GM12878 (cell line): ENCODE data around the gene CALML4. TPM values are rescaled to one million over a fixed set of nuclear protein-coding genes. Genes with fewer than 3 reads are reported as not detected.
A peak's percentile ranks its signal among the peaks of the same experiment; 100 is the strongest.

Source experiments
- ATAC-seq: fragments of 200-7000 bp; cut with Tn5 transposase; 3 replicates; pipeline ENCODE4 v1.9.1; 2020; ENCODE audit warnings: mild to moderate bottlenecking, moderate library complexity
- BruUV-seq: library from RNA; stranded (reverse); fragments of 400-500 nt; replicated peaks from 2 replicates; lab custom pipeline; 2021; lab: Mats Ljungman, UMichigan
- CTCF ChIA-PET: fragments of 300-600 bp; sonication (Branson Sonifier 250); formaldehyde crosslinking; extraction: SDS; loops from one replicate; lab custom pipeline; 2021; ENCODE audit warnings: inconsistent platforms; lab: Yijun Ruan, JAX
- POLR2A ChIA-PET: fragments of 350-600 bp; formaldehyde crosslinking; extraction: SDS; loops from one replicate; lab custom pipeline; 2021; ENCODE audit warnings: inconsistent platforms; lab: Charles Lee
- RAD21 ChIA-PET: fragments of 300-600 bp; sonication (Branson Sonifier 250); formaldehyde crosslinking; loops from one replicate; lab custom pipeline; 2023; ENCODE audit warnings: antibody characterized with exemption; ENCODE audit not compliant: unreplicated experiment; lab: Charles Lee
- SMC1A ChIA-PET: fragments of 300-600 bp; sonication (Branson Sonifier 250); formaldehyde crosslinking; loops from one replicate; lab custom pipeline; 2023; ENCODE audit not compliant: unreplicated experiment, uncharacterized antibody; lab: Charles Lee
- DNase-seq: peaks from one replicate; pipeline ENCODE4 v3.0.0-alpha.2; 2011; ENCODE audit warnings: low read depth, low spot score
- FAIRE-seq: peaks from 3 replicates; lab custom pipeline; 2011; peaks lifted over from hg19 to GRCh38; lab: Jason Lieb, UNC
- H2AFZ ChIP-seq: 2 replicates; pipeline ENCODE4 v1.6.0; 2011; ENCODE audit warnings: low read depth, low read length, control low read depth; ENCODE audit not compliant: control insufficient read depth
- H3K27ac ChIP-seq: 2 replicates; pipeline ENCODE4 v1.5.1; 2011; ENCODE audit warnings: control low read depth; ENCODE audit not compliant: control insufficient read depth, insufficient read depth
- H3K27me3 ChIP-seq, 2 experiments: replicated peaks in 1 of 2; 2 replicates each; pipeline versions ENCODE4 v1.6.0 to v1.6.1; 2011; ENCODE audit warnings: low read length in 1 of 2; ENCODE audit not compliant: control insufficient read depth in 2 of 2, insufficient read depth in 2 of 2
- H3K36me3 ChIP-seq, 2 experiments: 2 replicates each; pipeline ENCODE4 v1.5.1; 2011; ENCODE audit warnings: low read length in 1 of 2; ENCODE audit not compliant: control insufficient read depth in 2 of 2, insufficient read depth in 2 of 2
- H3K4me1 ChIP-seq: 2 replicates; pipeline ENCODE4 v1.6.1; 2011; ENCODE audit warnings: mild to moderate bottlenecking, low read length, moderate library complexity, mixed read lengths; ENCODE audit not compliant: control insufficient read depth, insufficient read depth
- H3K4me2 ChIP-seq: 2 replicates; pipeline ENCODE4 v1.6.0; 2011; ENCODE audit warnings: control low read depth; ENCODE audit not compliant: control insufficient read depth, insufficient read depth
- H3K4me3 ChIP-seq: fragments of 200-600 bp; sonication (generic); 2 replicates; pipeline ENCODE4 v1.5.1; 2016
- H3K79me2 ChIP-seq: 2 replicates; pipeline ENCODE4 v1.6.0; 2011; ENCODE audit warnings: low read length; ENCODE audit not compliant: control insufficient read depth, insufficient read depth
- H3K9ac ChIP-seq: 2 replicates; pipeline ENCODE4 v1.8.0; 2011; ENCODE audit warnings: low read length, control low read depth, mixed read lengths; ENCODE audit not compliant: control insufficient read depth, insufficient read depth
- H3K9me3 ChIP-seq: replicated peaks from 3 replicates; pipeline ENCODE4 v1.5.1; 2011; ENCODE audit warnings: mild to moderate bottlenecking, low read length; ENCODE audit not compliant: control insufficient read depth, insufficient read depth
- H4K20me1 ChIP-seq: 2 replicates; pipeline ENCODE4 v1.6.0; 2011; ENCODE audit not compliant: control insufficient read depth, insufficient read depth
- BCL11A ChIP-seq: IDR thresholded peaks from 2 replicates; pipeline ENCODE4 v1.6.1; 2011; ENCODE audit warnings: low read depth, low read length
- CREB1 ChIP-seq: IDR thresholded peaks from 2 replicates; pipeline ENCODE4 v1.6.1; 2012; ENCODE audit warnings: low read depth, mild to moderate bottlenecking, inconsistent platforms
- CREM ChIP-seq: IDR thresholded peaks from 2 replicates; pipeline ENCODE4 v1.6.1; 2014; ENCODE audit warnings: antibody characterized with exemption, low read depth
- EP300 ChIP-seq, 2 experiments: fragments of 150-350 bp in 1 of 2; IDR thresholded peaks; 2 replicates each; pipeline ENCODE4 v1.6.1; 2011 to 2012; ENCODE audit warnings: low read depth in 2 of 2, low read length in 2 of 2, borderline replicate concordance in 1 of 2, improper control_type of control experiment in 1 of 2, inconsistent platforms in 1 of 2; ENCODE audit not compliant: control insufficient read depth in 1 of 2
- LARP7 ChIP-seq: fragments of 450-650 bp; IDR thresholded peaks from 2 replicates; pipeline ENCODE4 v1.6.1; 2017; ENCODE audit warnings: mild to moderate bottlenecking
- MTA3 ChIP-seq: IDR thresholded peaks from 2 replicates; pipeline ENCODE4 v1.6.1; 2012; ENCODE audit warnings: low read length, inconsistent platforms, borderline replicate concordance
- NFYB ChIP-seq: IDR thresholded peaks from 2 replicates; pipeline ENCODE4 v1.6.1; 2011; ENCODE audit warnings: low read depth, mild to moderate bottlenecking, low read length, improper control_type of control experiment, moderate library complexity; ENCODE audit not compliant: insufficient read depth
- POLR2A ChIP-seq: IDR thresholded peaks from 2 replicates; pipeline ENCODE4 v1.6.1; 2011; ENCODE audit warnings: low read depth, mild to moderate bottlenecking, low read length
- RBBP5 ChIP-seq: fragments of 200-600 bp; sonication (generic); conservative IDR thresholded peaks from 2 replicates; pipeline ENCODE4 v1.6.1; 2016
- RUNX3 ChIP-seq: IDR thresholded peaks from 2 replicates; pipeline ENCODE4 v1.6.1; 2012; ENCODE audit warnings: low read length, inconsistent platforms
- WGBS: methylation state at CpG from one replicate; pipeline ENCODE4 v1.1.6; 2016; ENCODE audit warnings: low lambda C conversion rate; ENCODE audit not compliant: insufficient replicate concordance, insufficient coverage; ENCODE audit errors: missing lambda C conversion rate; 5-methylcytosine and 5-hydroxymethylcytosine counted together
- in situ Hi-C: fragments of 300-500 bp; cut with MboI; formaldehyde crosslinking; loops from 9 replicates; pipeline ENCODE4 v1.14.3; 2018; ENCODE audit warnings: mixed read lengths
- intact Hi-C: fragments of 100-400 bp; cut with micrococcal nuclease; formaldehyde crosslinking; loops from one replicate; pipeline ENCODE4 v1.14.2; 2022; ENCODE audit not compliant: unreplicated experiment
- polyA plus RNA-seq, 11 experiments: library from polyadenylated mRNA; depleted of rRNA in 4 of 11; unstranded in 6 of 11; stranded (reverse) in 5 of 11; fragments of >200 nt; fragmentation: Nextera tagmentation in 4 of 11; fragmentation: Illumina TruSeq in 1 of 11; extraction: Ambion mirVana in 4 of 11; extraction: Trizol in 1 of 11; gene quantifications; 1 replicate in 1 of 11; 2 replicates in 10 of 11; pipeline versions ENCODE4 v1.2.1 to v1.2.3, GENCODE V29; 2011 to 2016; ENCODE audit warnings: inconsistent platforms in 2 of 11, missing spikeins in 2 of 11, low read depth in 1 of 11
- total RNA-seq, 4 experiments: library from RNA; depleted of rRNA in 3 of 4; stranded (reverse); fragments of >200 nt in 3 of 4; fragmentation: Illumina TruSeq in 1 of 4; extraction: Trizol in 1 of 4; gene quantifications; 2 replicates each; pipeline versions ENCODE4 v1.2.1 to v1.2.3, GENCODE V29; 2013 to 2021
- TF ChIP-seq, protein P1 (sequence below): fragments of 450-650 bp; conservative IDR thresholded peaks from 2 replicates; pipeline ENCODE4 v1.6.1; 2017; ENCODE audit warnings: mild to moderate bottlenecking, moderate library complexity
- TF ChIP-seq, protein P2 (sequence below): fragments of 450-650 bp; IDR thresholded peaks from 2 replicates; pipeline ENCODE4 v1.6.1; 2018; ENCODE audit warnings: mild to moderate bottlenecking, low read depth, moderate library complexity; ENCODE audit not compliant: partially characterized antibody

CALML4 gene
- total and polyA plus RNA-seq, 10 of the 15 experiments (the other 5 are each of a cell fraction or from before 2014, with no cell fraction given): 1.7 to 15.9 (median 5.1) TPM

DNA sequence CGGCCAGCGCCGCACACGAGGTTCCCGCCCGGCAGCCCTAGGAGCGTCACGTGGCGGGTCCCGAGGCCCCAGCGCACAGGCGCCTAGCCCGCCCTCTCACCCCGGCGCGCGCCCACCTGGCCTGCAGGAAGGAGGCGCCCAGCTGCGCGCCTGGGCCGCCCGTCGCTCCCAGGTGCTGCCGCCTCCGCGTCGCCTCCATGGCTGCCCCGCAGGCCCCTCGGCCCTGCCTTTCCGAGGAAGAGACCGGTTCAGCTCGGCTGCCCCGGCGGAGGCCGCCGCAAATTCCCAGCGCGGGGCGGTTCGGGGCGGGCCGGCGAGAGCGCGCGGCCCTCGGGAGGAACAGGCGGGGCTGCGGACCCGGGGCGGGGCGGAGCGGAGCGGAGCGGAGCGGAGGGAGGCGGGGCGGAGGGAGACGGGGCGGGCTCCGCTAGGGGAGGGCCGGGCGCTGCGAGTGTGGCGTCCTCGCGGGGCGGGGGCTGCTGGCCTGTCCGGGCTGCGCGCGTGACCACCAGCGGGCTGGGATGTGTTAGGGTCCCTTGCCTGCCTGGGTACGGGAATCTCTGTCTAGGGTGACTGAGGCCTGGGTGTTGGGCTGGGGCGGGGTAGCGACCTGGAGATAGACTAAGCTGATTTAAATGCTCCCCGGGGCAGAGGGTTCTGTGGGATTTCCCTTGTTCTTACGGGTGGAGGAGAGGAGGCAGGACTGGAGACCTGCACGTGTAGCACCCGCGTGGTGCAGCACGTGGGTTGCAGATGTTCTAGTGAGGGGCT, 24.4 kb upstream of the CALML4 start, which contains the start of gene CLN6 (continued):
- TF ChIP-seq LARP7: peak; percentile 98

DNA sequence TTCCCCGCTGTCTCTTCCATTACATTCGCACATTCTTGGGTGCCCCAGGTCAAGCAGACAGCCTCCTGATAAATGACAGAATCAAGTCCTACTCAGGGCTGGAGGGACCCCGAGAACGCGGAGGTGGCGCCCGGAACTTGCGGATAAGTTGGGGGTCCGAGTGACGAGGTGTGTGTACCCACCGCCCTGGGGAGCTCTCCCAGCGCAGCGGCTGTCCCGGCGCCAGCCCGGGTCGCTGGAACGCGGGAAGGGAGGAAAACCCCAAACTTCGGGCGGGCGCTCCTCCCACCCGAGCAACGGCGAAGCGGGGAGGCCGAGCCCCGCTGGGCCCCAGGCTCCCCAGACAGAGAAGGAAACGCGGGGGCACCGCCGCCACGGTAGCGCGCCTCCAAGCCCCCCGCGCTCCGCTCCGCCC, 23.8 kb upstream of the CALML4 start:
- Histone ChIP-seq H3K4me3 (peak overlapping the region; percentile 99), H3K27ac (peak overlapping the region; percentile 90), H3K4me1 (peaks cover 43% of the 10 kb centered on the region), H3K27me3 (no peaks in the 10 kb centered on the region), H4K20me1 (no peaks in the 10 kb centered on the region), H3K36me3 (no peaks in the 10 kb centered on the region), H2AFZ (peak overlapping the region; percentile 94), H3K4me2 (peak overlapping the region; percentile 84), H3K9me3 (no peaks in the 10 kb centered on the region), H3K79me2 (peaks cover 52% of the 10 kb centered on the region), H3K9ac (peak overlapping the region; percentile 90)
- in situ Hi-C loops: no loop called here
- ChIA-PET RAD21 (interaction anchor here (1.0 to 2.6 kb wide), 2 partner anchors 174 to 366 kb away, joined by 5 to 13 read pairs; no protein-coding TSS in a partner anchor), SMC1A (interaction anchor here (1.1 to 2.2 kb wide), 2 partner anchors 22 to 32 kb away, joined by 3 to 8 read pairs; no protein-coding TSS in a partner anchor), POLR2A (interaction anchor here (0.9 to 2.2 kb wide), 2 partner anchors 48 to 375 kb away, joined by 3 to 8 read pairs; partner anchors contain the start of gene FEM1B), CTCF (interaction anchor here (0.8 to 3.2 kb wide), 4 partner anchors 24 to 394 kb away, joined by 4 to 13 read pairs (median 6); partner anchors contain the start of gene FEM1B)
- TF ChIP-seq CREM: no peak
- no peak for TF ChIP-seq RBBP5
- TF ChIP-seq, protein P1, sequence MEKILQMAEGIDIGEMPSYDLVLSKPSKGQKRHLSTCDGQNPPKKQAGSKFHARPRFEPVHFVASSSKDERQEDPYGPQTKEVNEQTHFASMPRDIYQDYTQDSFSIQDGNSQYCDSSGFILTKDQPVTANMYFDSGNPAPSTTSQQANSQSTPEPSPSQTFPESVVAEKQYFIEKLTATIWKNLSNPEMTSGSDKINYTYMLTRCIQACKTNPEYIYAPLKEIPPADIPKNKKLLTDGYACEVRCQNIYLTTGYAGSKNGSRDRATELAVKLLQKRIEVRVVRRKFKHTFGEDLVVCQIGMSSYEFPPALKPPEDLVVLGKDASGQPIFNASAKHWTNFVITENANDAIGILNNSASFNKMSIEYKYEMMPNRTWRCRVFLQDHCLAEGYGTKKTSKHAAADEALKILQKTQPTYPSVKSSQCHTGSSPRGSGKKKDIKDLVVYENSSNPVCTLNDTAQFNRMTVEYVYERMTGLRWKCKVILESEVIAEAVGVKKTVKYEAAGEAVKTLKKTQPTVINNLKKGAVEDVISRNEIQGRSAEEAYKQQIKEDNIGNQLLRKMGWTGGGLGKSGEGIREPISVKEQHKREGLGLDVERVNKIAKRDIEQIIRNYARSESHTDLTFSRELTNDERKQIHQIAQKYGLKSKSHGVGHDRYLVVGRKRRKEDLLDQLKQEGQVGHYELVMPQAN: peak; percentile 93; the same call in 1 of the 2 replicates
- no peak for TF ChIP-seq MTA3
- TF ChIP-seq RUNX3: 0 out of 2 replicates have a peak, but pooled peaks have one; percentile 10
- TF ChIP-seq, protein P2, sequence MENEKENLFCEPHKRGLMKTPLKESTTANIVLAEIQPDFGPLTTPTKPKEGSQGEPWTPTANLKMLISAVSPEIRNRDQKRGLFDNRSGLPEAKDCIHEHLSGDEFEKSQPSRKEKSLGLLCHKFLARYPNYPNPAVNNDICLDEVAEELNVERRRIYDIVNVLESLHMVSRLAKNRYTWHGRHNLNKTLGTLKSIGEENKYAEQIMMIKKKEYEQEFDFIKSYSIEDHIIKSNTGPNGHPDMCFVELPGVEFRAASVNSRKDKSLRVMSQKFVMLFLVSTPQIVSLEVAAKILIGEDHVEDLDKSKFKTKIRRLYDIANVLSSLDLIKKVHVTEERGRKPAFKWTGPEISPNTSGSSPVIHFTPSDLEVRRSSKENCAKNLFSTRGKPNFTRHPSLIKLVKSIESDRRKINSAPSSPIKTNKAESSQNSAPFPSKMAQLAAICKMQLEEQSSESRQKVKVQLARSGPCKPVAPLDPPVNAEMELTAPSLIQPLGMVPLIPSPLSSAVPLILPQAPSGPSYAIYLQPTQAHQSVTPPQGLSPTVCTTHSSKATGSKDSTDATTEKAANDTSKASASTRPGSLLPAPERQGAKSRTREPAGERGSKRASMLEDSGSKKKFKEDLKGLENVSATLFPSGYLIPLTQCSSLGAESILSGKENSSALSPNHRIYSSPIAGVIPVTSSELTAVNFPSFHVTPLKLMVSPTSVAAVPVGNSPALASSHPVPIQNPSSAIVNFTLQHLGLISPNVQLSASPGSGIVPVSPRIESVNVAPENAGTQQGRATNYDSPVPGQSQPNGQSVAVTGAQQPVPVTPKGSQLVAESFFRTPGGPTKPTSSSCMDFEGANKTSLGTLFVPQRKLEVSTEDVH: no peak
- 0 out of 2 replicates have a peak, but pooled peaks have one; percentile 19 for TF ChIP-seq CREB1
- 0 out of 2 replicates have a peak, but pooled peaks have one; percentile 29 for TF ChIP-seq BCL11A
- TF ChIP-seq NFYB: no peak
- TF ChIP-seq POLR2A: no peak
- TF ChIP-seq EP300 (IDR thresholded peaks at IDR 0.05; ENCODE audit: borderline replicate concordance in 1 of 2, control insufficient read depth in 1 of 2, low read depth in 2 of 2, low read length in 2 of 2): 0 out of 4 replicates have a peak, but pooled peaks of 1 of the 2 experiments have one; percentile 18
- ATAC-seq (peak; percentile 11), DNase-seq (no peak), FAIRE-seq (no peak)
- under 1% methylated on average over 39 of the region's 39 CpGs for WGBS
- BruUV-seq: no TSS peak
- intact Hi-C loops: loop anchor here (5.0 kb wide), 1 partner anchor 367 kb away; no protein-coding TSS in a partner anchor
